BJ (cell line): ENCODE measurements around the gene CD302. TPM values are rescaled to one million over a fixed set of nuclear protein-coding genes. Genes with fewer than 3 reads are reported as not detected.
"Not testable (repeated sequence)": the region's sequence is repeated elsewhere in the genome, so short reads cannot be mapped to it uniquely, and the experiment has no call there.

Source experiments
- CTCF ChIA-PET: fragments of 350-600 bp; formaldehyde crosslinking; extraction: SDS; loops from one replicate; lab custom pipeline; 2021; ENCODE audit warnings: antibody characterized with exemption, inconsistent platforms; lab: Yijun Ruan, JAX
- POLR2A ChIA-PET: fragments of 300-600 bp; sonication (Branson Sonifier 250); formaldehyde crosslinking; extraction: SDS; loops from one replicate; lab custom pipeline; 2021; ENCODE audit warnings: antibody characterized with exemption; lab: Charles Lee
- DNase-seq: peaks from one replicate; pipeline ENCODE4 v3.0.0-alpha.2; 2011; ENCODE audit warnings: low read depth
- H3K27me3 ChIP-seq: 2 replicates; pipeline ENCODE4 v1.6.0; 2011; ENCODE audit warnings: low read length; ENCODE audit not compliant: control insufficient read depth, insufficient read depth
- H3K36me3 ChIP-seq: 2 replicates; pipeline ENCODE4 v1.5.1; 2011; ENCODE audit warnings: low read length; ENCODE audit not compliant: control insufficient read depth, insufficient read depth
- H3K4me3 ChIP-seq: 2 replicates; pipeline ENCODE4 v1.5.1; 2011; ENCODE audit warnings: low read depth, mild to moderate bottlenecking, control low read depth, low read length
- CTCF ChIP-seq: IDR thresholded peaks from 2 replicates; pipeline ENCODE4 v1.5.1; 2011; ENCODE audit warnings: low read depth, mild to moderate bottlenecking, control low read depth, inconsistent platforms, low read length, moderate library complexity; ENCODE audit not compliant: insufficient read depth
- polyA plus RNA-seq: library from polyadenylated mRNA; depleted of rRNA; stranded (reverse); fragments of >200 nt; gene quantifications from 2 replicates; pipeline ENCODE4 v1.2.3, GENCODE V29; 2011

CD302 gene
- polyA plus RNA-seq, 1 experiment, result 4.0 TPM

- peaks cover 14% of the 10 kb centered on the region for H3K36me3 ChIP-seq
- TF ChIP-seq CTCF, result no peak
- H3K27me3 ChIP-seq, result no peaks in the 10 kb centered on the region
- ChIA-PET CTCF (interaction anchor here (0.7 kb wide), 1 partner anchor 9 kb away, joined by 3 read pairs; no protein-coding TSS in a partner anchor), POLR2A (no interaction called here)
- DNase-seq, result no peak
- H3K4me3 ChIP-seq, result no peak overlapping the region
Measured at GRCh38 chr2:159737292-159737916, 60.6 kb downstream of the CD302 start.

DNA sequence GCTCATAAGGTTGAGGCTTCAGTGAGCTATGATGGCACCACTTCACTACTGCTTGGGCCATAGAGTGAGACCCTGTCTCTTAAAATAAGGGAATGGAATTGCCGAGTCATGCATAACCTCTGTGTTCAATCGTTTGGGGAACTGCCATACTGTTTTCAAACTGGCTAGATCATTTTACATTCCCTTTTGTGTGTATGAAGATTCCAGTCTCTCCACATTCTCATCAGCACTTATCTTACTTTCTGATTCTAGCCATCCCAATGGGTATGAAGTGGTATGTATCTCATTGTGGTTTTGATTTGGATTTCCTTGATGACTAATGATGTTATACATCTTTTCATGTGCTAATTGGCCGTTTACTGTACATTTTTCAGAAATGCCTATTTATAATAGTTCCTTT is 62.0 kb downstream of the CD302 start:
- CTCF ChIA-PET, result interaction anchor here (1.3 kb wide), 1 partner anchor 10 kb away, joined by 6 read pairs; no protein-coding TSS in a partner anchor
- DNase-seq, result no peak
- peaks cover 17% of the 10 kb centered on the region for H3K36me3 ChIP-seq
- H3K27me3 ChIP-seq, result no peaks in the 10 kb centered on the region
- no peak overlapping the region for H3K4me3 ChIP-seq
- no peak for TF ChIP-seq CTCF
- POLR2A ChIA-PET, result no interaction called here

DNA sequence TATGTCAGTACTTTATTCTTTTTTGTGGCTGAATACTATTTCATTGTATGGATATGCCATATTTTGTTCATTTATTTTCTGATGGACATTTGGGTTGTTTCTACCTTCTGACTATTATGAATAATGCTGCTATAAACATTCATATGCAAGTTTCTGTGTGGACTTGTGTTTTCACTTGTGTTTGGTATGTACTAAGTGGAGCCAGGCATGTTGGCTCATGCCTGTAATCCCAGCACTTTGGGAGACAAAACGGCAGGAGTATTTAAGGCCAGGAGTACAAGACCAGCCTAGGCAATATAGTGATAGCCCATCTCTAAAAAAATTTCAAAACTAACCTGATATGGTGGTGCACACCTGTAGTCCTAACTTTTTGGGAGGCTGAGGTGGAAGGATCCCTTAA is 62.4 kb downstream of the CD302 start:
- ChIA-PET CTCF (interaction anchor here (1.3 kb wide), 1 partner anchor 11 kb away, joined by 6 read pairs; no protein-coding TSS in a partner anchor), POLR2A (no interaction called here)
- no peak for DNase-seq
- Histone ChIP-seq H3K36me3 (peaks cover 20% of the 10 kb centered on the region), H3K27me3 (no peaks in the 10 kb centered on the region), H3K4me3 (no peak overlapping the region)
- TF ChIP-seq CTCF, result no peak

DNA sequence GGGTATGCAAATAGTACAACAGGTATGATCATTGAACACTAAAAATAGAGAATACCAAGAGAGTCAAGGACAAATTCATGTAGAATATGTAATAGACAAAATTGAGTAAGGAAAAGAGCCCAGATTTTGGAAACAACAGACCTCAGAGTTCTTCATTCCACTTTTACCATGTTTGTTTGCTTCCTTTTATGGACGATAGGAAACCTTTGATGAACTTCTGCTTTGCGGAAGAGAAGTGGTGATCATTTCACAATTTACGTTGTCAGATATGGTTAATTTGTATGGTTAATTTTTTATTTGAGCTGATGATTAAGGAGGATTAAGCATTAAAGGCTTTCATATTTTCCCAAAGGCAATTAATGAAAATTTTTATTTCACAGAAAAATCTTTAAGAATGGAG is 69.4 kb downstream of the CD302 start:
- POLR2A ChIA-PET, result no interaction called here
- peaks cover 9% of the 10 kb centered on the region for H3K36me3 ChIP-seq
- CTCF ChIA-PET, result no interaction called here
- TF ChIP-seq CTCF, result no peak
- DNase-seq, result no peak
- no peaks in the 10 kb centered on the region for H3K27me3 ChIP-seq
- H3K4me3 ChIP-seq, result no peak overlapping the region

- Histone ChIP-seq H3K36me3 (0 out of 2 replicates have a peak, but pooled peaks cover 2% of the 10 kb centered on the region), H3K4me3 (no peak overlapping the region), H3K27me3 (no peaks in the 10 kb centered on the region)
- POLR2A ChIA-PET, result no interaction called here
- no peak for DNase-seq
- no peak for TF ChIP-seq CTCF
- CTCF ChIA-PET, result no interaction called here
Measured at GRCh38 chr2:159725713-159726112, 72.3 kb downstream of the CD302 start.

GRCh38 chr2:159724795-159725572 is 73.0 kb downstream of the CD302 start:
- CTCF ChIA-PET, H3K36me3 ChIP-seq, H3K4me3 ChIP-seq, POLR2A ChIA-PET, H3K27me3 ChIP-seq, DNase-seq: not testable (repeated sequence)
